Esophagus muscularis mucosa (tissue), 4 donors: ENCODE results near the gene INPP5J. TPM values are rescaled to one million over a fixed set of nuclear protein-coding genes. Genes with fewer than 3 reads are reported as not detected.

ENCODE experiments used
- DNase-seq: peaks from one replicate; pipeline ENCODE4 v3.0.0-alpha.2; 2017; ENCODE audit errors: extremely low spot score
- H3K27ac ChIP-seq, 4 donors: fragments of 200-600 bp; sonication (generic); replicated peaks in 1 of 4; 1 replicate in 3 of 4; 2 replicates in 1 of 4; pipeline ENCODE4 v1.5.1; 2016 to 2019; ENCODE audit warnings: mild to moderate bottlenecking in 1 of 4
- H3K27me3 ChIP-seq, 4 donors: fragments of 200-600 bp; sonication (generic); one replicate each; pipeline versions ENCODE4 v1.5.1 to v1.6.0; 2016 to 2019
- H3K36me3 ChIP-seq, 4 donors: fragments of 200-600 bp; sonication (generic); one replicate each; pipeline ENCODE4 v1.5.1; 2016 to 2019
- H3K4me1 ChIP-seq, 4 donors: fragments of 200-600 bp; sonication (generic); one replicate each; pipeline ENCODE4 v1.5.1; 2016 to 2019
- H3K4me3 ChIP-seq, 4 donors: fragments of 200-600 bp; sonication (generic); 1 replicate in 2 of 4; 2 replicates in 2 of 4; pipeline ENCODE4 v1.5.1; 2016 to 2019; ENCODE audit warnings: mild to moderate bottlenecking in 4 of 4, moderate library complexity in 1 of 4
- H3K9me3 ChIP-seq, 4 donors: fragments of 200-600 bp; sonication (generic); 1 replicate in 3 of 4; 2 replicates in 1 of 4; pipeline ENCODE4 v1.5.1; 2016 to 2019
- EP300 ChIP-seq: sonication (generic); formaldehyde crosslinking; IDR thresholded peaks from one replicate; pipeline ENCODE4 v1.6.1; 2017; ENCODE audit warnings: antibody characterized with exemption
- POLR2A ChIP-seq: fragments of 450-650 bp; IDR thresholded peaks from one replicate; pipeline ENCODE4 v1.6.1; 2017; ENCODE audit warnings: antibody characterized with exemption, moderate library complexity, mild to moderate bottlenecking, low read depth
- POLR2AphosphoS5 ChIP-seq, 2 donors: sonication (generic); formaldehyde crosslinking; IDR thresholded peaks; one replicate each; pipeline ENCODE4 v1.6.1; 2017; ENCODE audit warnings: antibody characterized with exemption in 2 of 2
- WGBS: methylation state at CpG from one replicate; pipeline ENCODE4 v1.1.5; 2018; 5-methylcytosine and 5-hydroxymethylcytosine counted together
- intact Hi-C: fragments of 100-400 bp; cut with DNase I; formaldehyde crosslinking; loops from one replicate; pipeline ENCODE4 v1.15.1; 2023
- total RNA-seq, 4 donors: library from RNA; depleted of rRNA; stranded (reverse); fragments of >200 nt; gene quantifications; one replicate each; pipeline versions ENCODE4 v1.1.0 to v1.2.1, GENCODE V29; 2016
- TF ChIP-seq, protein P1 (sequence below), 3 experiments: fragments of 200-600 bp in 2 of 3; fragments of 450-650 bp in 1 of 3; sonication (generic) in 2 of 3; IDR thresholded peaks; one replicate each; pipeline ENCODE4 v1.5.1; 2017 to 2019; ENCODE audit warnings: antibody characterized with exemption in 3 of 3, mild to moderate bottlenecking in 2 of 3, moderate library complexity in 1 of 3

Gene INPP5J
- total RNA-seq, 4 donors from 2014 or later, result 1.3 to 2.1 (median 1.8) TPM

DNA sequence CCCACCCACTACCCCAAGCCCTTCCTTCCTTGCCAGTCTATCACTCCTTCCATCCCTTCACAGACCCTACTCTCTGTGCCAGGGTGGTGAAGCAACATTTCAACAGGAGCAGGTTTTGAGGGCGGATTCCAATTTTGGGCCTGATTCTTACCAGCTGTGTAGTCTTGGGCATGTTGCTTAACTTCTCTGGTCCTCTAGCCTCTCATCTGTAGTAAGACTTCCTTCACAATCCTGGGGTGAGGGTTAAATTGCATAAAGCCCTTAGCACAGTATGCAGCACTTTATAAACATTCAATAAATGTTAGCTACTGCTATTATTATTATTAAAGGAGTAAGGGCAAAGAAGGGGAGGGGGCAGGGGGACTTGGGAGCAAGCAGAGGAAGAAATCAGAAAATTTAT, 32.2 kb downstream of the INPP5J start:
- Histone ChIP-seq H3K36me3 (no peaks in the 10 kb centered on the region), H3K9me3 (no peaks in the 10 kb centered on the region), H3K4me3 (no peak overlapping the region), H3K4me1 (peaks cover 16 to 48% (median 36%) of the 10 kb centered on the region in 4 donors), H3K27me3 (no peaks in the 10 kb centered on the region), H3K27ac (peak overlapping the region; percentile 81 to 90 (median 87))
- 85% methylated on average over 1 of the region's 1 CpG for WGBS
- TF ChIP-seq, protein P1, sequence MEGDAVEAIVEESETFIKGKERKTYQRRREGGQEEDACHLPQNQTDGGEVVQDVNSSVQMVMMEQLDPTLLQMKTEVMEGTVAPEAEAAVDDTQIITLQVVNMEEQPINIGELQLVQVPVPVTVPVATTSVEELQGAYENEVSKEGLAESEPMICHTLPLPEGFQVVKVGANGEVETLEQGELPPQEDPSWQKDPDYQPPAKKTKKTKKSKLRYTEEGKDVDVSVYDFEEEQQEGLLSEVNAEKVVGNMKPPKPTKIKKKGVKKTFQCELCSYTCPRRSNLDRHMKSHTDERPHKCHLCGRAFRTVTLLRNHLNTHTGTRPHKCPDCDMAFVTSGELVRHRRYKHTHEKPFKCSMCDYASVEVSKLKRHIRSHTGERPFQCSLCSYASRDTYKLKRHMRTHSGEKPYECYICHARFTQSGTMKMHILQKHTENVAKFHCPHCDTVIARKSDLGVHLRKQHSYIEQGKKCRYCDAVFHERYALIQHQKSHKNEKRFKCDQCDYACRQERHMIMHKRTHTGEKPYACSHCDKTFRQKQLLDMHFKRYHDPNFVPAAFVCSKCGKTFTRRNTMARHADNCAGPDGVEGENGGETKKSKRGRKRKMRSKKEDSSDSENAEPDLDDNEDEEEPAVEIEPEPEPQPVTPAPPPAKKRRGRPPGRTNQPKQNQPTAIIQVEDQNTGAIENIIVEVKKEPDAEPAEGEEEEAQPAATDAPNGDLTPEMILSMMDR (IDR thresholded peaks at IDR 0.05), result no peak
- TF ChIP-seq POLR2A (no peak), POLR2AphosphoS5 (IDR thresholded peaks at IDR 0.05) (no peak), EP300 (no peak)
- intact Hi-C loops, result no loop called here
- DNase-seq, result no peak

DNA sequence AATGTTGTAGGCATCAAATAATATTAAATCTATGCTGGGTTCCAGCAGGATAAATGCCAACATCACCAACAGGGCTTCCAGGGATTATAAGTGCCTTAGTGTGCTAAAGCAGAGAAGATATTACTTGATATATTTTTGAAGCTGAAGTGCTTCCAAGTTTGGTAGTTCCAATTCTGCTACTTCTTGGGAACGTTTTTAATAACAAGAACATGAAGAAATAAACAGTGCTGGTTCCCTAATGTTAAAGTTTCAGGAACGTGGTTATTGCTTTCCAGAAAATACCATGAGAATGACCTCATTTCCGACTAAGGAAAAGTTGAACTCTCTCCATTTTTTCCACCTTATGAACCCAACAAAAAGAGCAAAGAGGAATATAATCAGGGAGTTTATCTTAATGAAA, 32.7 kb downstream of the INPP5J start:
- intact Hi-C loops, result no loop called here

DNA sequence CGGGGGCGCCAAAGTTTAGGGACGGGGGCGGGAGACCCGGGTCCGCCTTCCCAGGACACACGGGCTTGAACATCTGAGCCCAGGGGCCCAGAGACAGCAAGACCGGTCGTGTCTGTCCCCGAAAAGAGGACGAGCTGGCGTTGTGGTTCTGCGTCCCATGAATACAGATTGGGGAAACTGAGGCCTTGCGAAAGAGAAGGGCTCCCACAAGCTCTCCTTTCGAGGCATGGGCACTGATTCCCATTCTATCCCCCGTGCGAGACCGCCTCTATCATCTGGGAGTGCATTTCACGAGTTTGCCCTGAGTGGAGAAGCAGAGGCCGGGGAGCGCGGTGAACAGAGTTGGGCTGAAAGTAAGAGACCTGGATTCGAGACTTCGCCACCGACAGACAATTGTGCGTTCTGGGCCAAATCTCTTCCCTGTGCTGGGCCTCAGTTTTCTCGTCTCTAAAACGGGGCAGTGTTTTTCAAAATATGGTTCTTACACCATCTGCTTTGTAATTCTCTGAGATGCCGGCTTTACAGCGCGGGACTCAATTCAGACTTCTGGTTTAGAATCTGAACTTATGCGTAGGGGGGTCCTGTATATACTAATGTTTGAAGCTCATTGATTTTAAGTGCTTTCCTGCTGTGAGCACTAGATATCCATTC, 37.7 kb downstream of the INPP5J start:
- intact Hi-C loops, result no loop called here
- TF ChIP-seq POLR2A (no peak), POLR2AphosphoS5 (IDR thresholded peaks at IDR 0.05) (no peak), EP300 (no peak)
- TF ChIP-seq, protein P1 (IDR thresholded peaks at IDR 0.05), result no peak
- peak overlapping the region; percentile 79 to 96 (median 84) for H3K4me3 ChIP-seq
- WGBS, result under 1% methylated on average over 27 of the region's 32 CpGs
- DNase-seq, result no peak
- peaks cover 0 to 23% (median 17%) of the 10 kb centered on the region in 4 donors for H3K36me3 ChIP-seq
- peaks cover 30 to 65% (median 50%) of the 10 kb centered on the region in 4 donors for H3K4me1 ChIP-seq
- peak overlapping the region; percentile 92 to 98 (median 96) for H3K27ac ChIP-seq
- H3K27me3 ChIP-seq, result no peaks in the 10 kb centered on the region
- no peaks in the 10 kb centered on the region for H3K9me3 ChIP-seq

More for the DNA sequence above, 32.7 kb downstream of the INPP5J start:
- H3K27me3 ChIP-seq, result no peaks in the 10 kb centered on the region
- H3K36me3 ChIP-seq, result no peaks in the 10 kb centered on the region
- no peak for DNase-seq
- no peak overlapping the region for H3K4me3 ChIP-seq
- no peaks in the 10 kb centered on the region for H3K9me3 ChIP-seq
- WGBS, result 12% methylated on average over 3 of the region's 3 CpGs
- no peak for TF ChIP-seq EP300
- peak in 1 of 2 donors; percentile 24 for TF ChIP-seq POLR2AphosphoS5 (IDR thresholded peaks at IDR 0.05)
- TF ChIP-seq, protein P1 (IDR thresholded peaks at IDR 0.05), result no peak
- H3K27ac ChIP-seq, result peak overlapping the region; percentile 81 to 90 (median 87)
- H3K4me1 ChIP-seq, result peaks cover 16 to 48% (median 36%) of the 10 kb centered on the region in 4 donors

DNA sequence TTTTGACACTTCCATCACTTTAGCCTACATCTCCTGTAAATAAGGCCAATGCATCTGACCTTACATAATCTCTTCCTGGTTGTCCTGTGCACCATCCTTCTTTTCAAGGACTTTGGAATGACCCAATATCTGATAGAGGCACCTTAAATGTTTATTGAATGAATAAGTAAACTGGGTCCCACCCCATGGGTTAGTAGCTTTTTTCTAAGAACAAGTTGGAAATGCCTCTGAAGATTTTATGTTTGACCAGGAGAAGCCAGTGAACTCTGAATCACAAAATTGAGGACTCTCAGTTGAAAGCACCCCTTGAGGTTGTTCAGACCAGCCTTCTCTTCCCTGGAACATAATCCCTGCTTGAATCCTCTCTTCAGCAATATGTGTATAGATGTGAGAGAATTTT, 38.6 kb downstream of the INPP5J start:
- TF ChIP-seq POLR2AphosphoS5 (IDR thresholded peaks at IDR 0.05) (no peak), POLR2A (no peak), EP300 (no peak)
- TF ChIP-seq, protein P1 (IDR thresholded peaks at IDR 0.05), result no peak
- intact Hi-C loops, result no loop called here
- DNase-seq, result no peak
- no peaks in the 10 kb centered on the region for H3K9me3 ChIP-seq
- no peaks in the 10 kb centered on the region for H3K27me3 ChIP-seq
- peak overlapping the region; percentile 79 to 96 (median 84) for H3K4me3 ChIP-seq
- peaks cover 0 to 32% (median 20%) of the 10 kb centered on the region in 4 donors for H3K36me3 ChIP-seq
- peak overlapping the region; percentile 92 to 98 (median 96) for H3K27ac ChIP-seq
- peaks cover 21 to 63% (median 44%) of the 10 kb centered on the region in 4 donors for H3K4me1 ChIP-seq
